Omental fat pad (tissue), 4 donors: ENCODE data around the gene KCNQ1OT1. TPM values are rescaled to one million over a fixed set of nuclear protein-coding genes. Genes with fewer than 3 reads are reported as not detected.

Experiments used
- ATAC-seq: fragments of 150-250 bp; one replicate; pipeline ENCODE4 v1.9.1; 2016; ENCODE audit warnings: mild to moderate bottlenecking, moderate library complexity; ENCODE audit not compliant: low FRiP score
- DNase-seq: peaks from one replicate; pipeline ENCODE4 v3.0.0-alpha.2; 2019; ENCODE audit warnings: low spot score
- total RNA-seq, 4 donors: library from RNA; depleted of rRNA; stranded (reverse); fragments of >200 nt; gene quantifications; one replicate each; pipeline ENCODE4 v1.1.0, GENCODE V29; 2016
- TF ChIP-seq, protein P1 (sequence below), 3 donors: fragments of 450-650 bp; IDR thresholded peaks; one replicate each; pipeline ENCODE4 v1.5.1; 2016 to 2017; ENCODE audit warnings: antibody characterized with exemption in 3 of 3, mild to moderate bottlenecking in 3 of 3, moderate library complexity in 2 of 3

Gene KCNQ1OT1
- total RNA-seq, 4 donors from 2014 or later = 3.4 to 9.7 (median 6.2) TPM

DNA sequence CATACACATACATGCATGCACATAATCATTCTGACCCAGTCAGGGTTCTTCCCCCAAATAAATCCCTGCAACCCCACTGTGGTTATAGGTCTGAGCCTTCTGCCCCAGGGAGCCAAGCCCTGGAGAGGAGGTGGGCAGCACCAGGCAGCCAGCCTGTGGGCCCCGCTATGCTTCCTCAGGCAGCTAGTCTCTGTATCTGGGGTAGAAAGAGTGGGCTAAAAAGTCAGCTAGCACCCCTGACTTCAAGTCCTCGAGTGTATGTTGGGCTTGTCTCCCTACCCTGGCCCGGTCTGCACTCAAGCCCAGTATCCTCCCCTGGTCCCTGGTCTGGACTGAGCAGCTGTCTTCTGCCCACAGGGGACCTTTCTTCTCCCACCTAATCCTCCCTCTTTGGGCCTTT is 28.0 kb downstream of the KCNQ1OT1 start:
- TF ChIP-seq, protein P1, sequence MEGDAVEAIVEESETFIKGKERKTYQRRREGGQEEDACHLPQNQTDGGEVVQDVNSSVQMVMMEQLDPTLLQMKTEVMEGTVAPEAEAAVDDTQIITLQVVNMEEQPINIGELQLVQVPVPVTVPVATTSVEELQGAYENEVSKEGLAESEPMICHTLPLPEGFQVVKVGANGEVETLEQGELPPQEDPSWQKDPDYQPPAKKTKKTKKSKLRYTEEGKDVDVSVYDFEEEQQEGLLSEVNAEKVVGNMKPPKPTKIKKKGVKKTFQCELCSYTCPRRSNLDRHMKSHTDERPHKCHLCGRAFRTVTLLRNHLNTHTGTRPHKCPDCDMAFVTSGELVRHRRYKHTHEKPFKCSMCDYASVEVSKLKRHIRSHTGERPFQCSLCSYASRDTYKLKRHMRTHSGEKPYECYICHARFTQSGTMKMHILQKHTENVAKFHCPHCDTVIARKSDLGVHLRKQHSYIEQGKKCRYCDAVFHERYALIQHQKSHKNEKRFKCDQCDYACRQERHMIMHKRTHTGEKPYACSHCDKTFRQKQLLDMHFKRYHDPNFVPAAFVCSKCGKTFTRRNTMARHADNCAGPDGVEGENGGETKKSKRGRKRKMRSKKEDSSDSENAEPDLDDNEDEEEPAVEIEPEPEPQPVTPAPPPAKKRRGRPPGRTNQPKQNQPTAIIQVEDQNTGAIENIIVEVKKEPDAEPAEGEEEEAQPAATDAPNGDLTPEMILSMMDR (IDR thresholded peaks at IDR 0.05) = no peak
- ATAC-seq (no peak), DNase-seq (no peak)

DNA sequence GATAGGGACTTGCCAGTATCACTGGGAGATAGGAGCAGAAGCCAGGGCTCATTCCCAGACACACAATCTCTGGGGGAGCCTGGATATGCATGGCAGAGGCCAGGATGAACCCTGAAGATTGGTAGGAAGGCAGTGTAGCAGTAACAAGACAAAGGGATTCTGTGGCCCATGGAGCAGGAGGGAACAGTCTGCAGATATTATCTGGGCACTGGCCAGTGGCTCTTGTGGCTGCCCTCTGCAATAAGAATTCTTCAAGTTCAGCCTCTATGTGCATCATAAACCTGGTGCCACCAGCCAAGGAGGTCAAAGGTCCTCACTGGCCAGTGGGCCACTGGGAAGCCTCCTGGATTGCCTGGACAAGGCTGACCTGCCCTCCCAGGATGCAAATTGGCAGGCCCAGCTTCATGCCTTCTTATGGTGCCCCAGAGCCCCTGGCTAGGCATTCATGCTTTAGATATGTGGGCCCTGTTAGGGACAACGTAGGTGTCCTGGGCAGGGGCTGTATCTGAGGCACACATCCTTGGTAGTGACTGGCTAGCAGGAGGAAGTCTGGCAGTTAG is 29.2 kb downstream of the KCNQ1OT1 start:
- TF ChIP-seq, protein P1 (IDR thresholded peaks at IDR 0.05) = no peak
- DNase-seq = no peak
- ATAC-seq = no peak

DNA sequence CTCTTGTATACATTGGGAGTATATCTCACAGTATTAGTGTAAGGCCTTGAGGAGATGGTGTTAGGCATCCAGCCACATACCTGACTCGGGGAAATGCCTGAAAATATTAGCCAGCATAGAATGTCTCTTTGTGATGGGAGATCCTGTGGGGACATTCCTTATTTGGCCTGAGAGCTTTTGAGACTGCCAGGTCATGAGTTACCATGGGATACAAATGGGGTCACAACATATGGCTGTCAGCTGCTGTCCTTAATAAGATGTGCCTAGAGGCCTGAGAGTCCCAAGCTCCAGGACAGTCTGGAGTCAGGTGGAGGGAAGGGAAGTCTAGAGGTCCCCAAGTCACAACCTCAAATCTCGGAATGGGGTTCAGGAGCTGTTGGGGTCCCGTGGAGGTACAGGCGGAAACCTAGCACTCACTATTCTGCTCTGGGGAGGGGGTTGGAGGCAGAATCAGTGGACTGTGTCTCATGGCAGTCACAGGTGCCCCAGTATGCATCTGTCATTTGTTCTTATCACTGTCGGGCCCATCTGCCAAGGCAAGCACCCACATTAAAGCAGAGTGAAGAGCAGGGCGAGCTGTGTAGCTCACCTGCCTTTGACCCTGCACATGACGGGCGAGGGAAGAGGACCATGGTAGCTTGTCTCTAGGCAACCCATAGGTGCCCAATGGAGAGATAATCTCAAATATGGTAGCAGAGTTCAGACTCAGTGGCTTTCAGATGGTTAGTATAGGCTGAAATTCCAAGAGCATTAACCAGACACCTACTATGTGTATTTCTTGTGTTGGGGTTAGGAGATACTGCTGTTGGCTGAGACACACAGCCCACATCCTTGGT is 29.9 kb downstream of the KCNQ1OT1 start:
- DNase-seq (no peak), ATAC-seq (no peak)
- TF ChIP-seq, protein P1 (IDR thresholded peaks at IDR 0.05) = no peak

DNA sequence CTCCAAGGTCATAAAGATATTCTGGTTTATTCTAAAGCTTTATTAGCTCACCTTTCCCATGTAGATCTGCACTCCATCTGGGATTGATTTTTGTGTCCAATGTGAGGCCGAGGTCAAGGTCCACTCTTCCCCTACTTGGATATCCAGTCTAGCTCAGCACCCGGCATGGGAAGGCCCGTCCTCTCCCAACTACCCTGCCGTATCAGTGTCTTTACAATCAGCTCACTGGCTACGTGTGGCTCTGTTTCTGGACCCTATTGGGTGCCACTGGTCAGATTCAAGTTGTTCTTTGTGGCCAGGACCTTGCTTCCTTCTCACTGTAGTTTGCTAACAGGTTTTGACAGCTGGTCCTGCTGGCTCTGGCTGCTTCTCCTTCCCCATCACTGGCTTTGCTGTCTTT is 30.9 kb downstream of the KCNQ1OT1 start:
- no peak for ATAC-seq
- no peak for DNase-seq
- TF ChIP-seq, protein P1 (IDR thresholded peaks at IDR 0.05) = no peak

DNA sequence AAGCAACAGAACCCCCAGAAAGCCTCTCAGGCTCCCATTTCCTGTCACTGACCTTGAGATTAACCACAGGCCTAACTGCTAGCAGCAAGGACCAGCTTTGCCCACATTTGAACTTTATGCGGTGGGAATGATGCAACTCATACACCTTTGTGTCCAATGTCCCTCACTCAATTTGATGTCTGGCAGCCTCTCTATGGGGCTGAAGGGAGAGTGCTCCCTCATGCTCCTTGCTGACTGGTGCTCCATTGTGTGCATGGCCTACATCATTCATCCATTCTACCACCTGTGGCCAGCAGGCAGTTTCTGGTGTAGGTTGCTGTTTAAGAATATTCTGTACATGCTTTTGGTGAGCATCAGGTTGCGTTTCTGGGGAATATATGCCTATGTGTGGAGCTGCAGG is 31.9 kb downstream of the KCNQ1OT1 start:
- no peak for DNase-seq
- TF ChIP-seq, protein P1 (IDR thresholded peaks at IDR 0.05) = no peak
- no peak for ATAC-seq

DNA sequence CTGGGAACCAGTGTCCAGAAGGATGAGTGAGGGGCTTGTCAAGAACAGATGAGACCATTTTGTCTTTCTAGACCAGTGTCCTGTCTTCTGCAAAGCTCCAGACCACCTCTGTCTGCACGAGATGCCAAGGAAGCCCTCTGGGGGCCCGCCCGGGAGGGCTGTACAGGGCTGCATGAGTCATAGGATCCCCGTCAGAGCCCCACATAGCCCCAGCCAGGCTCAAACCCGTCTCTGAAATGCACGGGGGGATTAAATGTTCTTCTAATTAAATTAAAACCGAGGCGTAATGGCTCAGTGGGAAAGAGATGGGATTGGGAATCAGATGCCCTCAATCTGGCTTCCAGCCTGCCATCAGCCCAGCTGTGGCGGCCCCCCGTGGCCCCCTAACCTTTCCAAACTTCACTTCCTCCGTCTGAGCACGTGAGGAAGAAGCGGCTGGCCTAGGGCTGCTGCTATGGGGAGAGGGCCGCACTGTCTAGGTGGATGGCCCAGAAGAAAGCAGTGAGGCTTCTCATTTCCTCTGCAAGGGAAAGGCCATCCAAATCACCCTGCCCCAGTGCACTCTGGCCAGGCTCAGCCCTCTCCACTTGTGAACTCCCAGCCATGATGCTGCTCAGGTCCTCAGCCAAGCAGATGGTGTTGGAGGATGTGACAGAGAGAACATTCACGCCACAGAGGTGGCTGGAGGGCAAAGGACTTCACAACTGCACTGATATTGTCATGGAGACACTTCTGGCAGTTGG is 32.8 kb downstream of the KCNQ1OT1 start:
- no peak for DNase-seq
- ATAC-seq = no peak
- TF ChIP-seq, protein P1 (IDR thresholded peaks at IDR 0.05) = no peak
